ENCODE results near the gene SPOP.

SPOP gene

DNA sequence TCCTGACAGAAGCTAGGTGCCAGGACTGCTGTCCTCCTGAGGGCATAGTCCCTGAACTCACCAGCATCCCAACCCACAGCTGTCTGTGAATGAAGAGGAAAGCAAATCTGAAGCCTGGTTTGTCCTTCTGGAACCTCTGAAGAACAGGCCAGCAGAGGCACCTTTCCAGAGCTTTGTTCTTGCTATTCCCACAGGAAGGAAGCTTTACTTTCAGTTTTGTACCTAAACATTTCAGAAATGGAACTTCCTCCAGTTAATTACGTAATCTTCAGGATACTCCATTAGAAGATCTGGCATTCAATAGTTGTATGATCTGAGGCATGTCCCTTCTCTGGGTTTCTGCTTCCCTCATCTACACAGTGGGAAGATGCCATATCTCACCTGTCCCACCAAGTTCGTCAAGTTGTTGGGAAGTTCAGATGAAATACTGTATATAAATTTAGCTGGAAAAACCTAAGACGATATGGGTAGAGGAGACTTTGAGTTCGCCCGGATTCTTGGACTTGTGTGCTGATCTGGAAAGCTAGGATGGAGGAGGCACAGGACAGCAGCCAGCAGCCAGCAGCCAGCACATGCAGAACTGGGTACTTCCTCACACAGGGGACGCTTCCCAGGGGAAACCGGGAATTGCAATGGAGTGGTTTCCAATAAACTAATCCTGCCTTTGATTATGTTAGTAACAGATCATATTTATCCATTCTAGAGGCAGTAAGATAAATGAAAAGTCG, 79.8 kb downstream of the SPOP start:
- no peak for DNase-seq (ENCODE audit: low read depth)
- TF ChIP-seq, protein P1, sequence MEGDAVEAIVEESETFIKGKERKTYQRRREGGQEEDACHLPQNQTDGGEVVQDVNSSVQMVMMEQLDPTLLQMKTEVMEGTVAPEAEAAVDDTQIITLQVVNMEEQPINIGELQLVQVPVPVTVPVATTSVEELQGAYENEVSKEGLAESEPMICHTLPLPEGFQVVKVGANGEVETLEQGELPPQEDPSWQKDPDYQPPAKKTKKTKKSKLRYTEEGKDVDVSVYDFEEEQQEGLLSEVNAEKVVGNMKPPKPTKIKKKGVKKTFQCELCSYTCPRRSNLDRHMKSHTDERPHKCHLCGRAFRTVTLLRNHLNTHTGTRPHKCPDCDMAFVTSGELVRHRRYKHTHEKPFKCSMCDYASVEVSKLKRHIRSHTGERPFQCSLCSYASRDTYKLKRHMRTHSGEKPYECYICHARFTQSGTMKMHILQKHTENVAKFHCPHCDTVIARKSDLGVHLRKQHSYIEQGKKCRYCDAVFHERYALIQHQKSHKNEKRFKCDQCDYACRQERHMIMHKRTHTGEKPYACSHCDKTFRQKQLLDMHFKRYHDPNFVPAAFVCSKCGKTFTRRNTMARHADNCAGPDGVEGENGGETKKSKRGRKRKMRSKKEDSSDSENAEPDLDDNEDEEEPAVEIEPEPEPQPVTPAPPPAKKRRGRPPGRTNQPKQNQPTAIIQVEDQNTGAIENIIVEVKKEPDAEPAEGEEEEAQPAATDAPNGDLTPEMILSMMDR (IDR thresholded peaks at IDR 0.05; ENCODE audit: control insufficient read depth, extremely low read depth, insufficient read depth): no peak
- no peak overlapping the region for H3K4me3 ChIP-seq (ENCODE audit: low read depth, low read length)

DNA sequence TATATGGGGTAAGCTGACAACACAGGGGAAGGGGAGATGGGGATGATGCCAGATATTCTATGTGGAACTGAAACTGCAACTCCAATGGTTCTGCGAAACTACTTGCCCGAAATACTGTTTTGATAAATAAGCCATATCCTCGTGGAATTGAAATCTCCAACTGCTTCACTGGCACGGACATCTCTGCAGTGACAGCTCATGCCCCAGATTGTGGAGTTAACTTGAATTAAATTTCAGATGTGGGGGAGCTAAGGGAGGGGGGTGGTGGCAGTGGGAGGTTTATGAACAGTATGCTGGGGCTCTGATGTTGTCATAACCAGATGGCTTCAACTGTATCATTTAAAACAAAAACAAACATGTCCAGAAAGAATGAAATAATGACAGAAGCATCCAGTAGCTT, 80.5 kb downstream of the SPOP start:
- TF ChIP-seq, protein P1 (IDR thresholded peaks at IDR 0.05; ENCODE audit: control insufficient read depth, extremely low read depth, insufficient read depth): no peak
- DNase-seq (ENCODE audit: low read depth): no peak
- no peak overlapping the region for H3K4me3 ChIP-seq (ENCODE audit: low read depth, low read length)

DNA sequence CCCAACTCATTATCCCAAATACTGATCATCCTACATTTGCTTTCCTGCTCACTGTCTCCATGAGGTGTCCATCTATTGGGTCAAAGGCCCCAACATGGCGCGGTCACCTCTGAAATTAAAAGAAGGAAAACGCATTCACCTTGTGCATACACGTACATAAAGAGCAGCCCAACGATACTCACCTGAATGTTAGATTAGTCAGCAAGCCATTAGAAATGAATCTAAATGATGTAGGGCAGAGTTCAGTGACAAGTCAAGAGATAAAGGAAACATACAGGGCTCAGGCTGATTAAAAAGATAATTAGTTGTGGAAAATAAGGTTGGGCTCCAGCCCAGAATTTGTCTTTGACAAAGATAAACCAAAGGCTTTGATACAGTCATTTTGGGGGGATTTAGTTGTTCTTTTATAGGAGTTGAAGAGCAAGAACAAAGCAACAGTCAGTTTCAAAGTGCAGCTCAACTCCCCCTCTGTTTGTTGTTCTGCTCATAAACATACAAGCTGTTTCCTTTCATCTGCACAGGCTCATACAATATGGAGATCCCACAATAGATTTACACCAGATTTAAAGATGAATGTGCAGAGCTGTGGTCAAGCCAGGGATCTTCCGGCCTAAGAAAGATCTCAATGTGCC, 81.2 kb downstream of the SPOP start:
- TF ChIP-seq, protein P1 (IDR thresholded peaks at IDR 0.05; ENCODE audit: control insufficient read depth, extremely low read depth, insufficient read depth): no peak
- no peak for DNase-seq (ENCODE audit: low read depth)
- H3K4me3 ChIP-seq (ENCODE audit: low read depth, low read length): no peak overlapping the region

DNA sequence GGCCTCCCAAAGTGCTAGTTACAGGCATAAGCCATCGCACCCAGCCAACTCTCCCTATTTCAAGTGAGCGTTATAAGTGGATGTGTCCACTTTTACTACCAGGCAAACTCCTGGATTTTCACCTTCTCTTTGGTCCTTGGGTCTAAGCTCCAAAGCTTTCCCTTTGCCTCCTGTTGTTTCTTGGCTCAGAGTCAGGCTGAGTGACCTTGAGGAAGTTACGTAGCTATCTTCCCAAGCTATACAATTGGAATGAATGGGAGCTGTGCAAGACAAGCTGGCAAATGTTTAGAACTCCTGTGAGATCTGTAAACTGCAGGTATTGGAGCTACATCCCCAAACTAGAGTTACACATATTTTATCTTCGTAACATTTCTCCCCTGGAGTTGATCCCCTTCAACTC, 81.9 kb downstream of the SPOP start:
- DNase-seq (ENCODE audit: low read depth): no peak
- TF ChIP-seq, protein P1 (IDR thresholded peaks at IDR 0.05; ENCODE audit: control insufficient read depth, extremely low read depth, insufficient read depth): no peak
- H3K4me3 ChIP-seq (ENCODE audit: low read depth, low read length): no peak overlapping the region

DNA sequence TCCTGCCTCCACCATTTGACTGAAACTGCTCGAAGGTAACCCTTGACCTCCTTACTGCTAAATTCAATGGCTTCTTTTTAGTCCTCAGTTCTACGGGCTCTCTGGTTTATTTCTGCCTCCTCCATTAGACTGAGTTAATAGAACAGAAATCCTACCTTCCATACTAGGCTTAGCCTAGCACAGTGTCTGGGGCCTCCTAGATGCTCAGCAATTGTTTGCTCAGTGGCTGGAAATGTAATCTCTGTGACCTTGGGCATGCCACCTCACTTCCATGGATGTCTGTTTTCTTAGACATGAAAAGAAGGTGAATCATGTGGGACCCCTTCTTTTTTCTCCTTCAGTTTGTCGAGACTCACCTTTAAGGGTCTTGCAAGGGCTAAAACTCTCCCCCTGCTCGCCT, 82.6 kb downstream of the SPOP start:
- H3K4me3 ChIP-seq (ENCODE audit: low read depth, low read length): no peak overlapping the region
- DNase-seq (ENCODE audit: low read depth): no peak
- TF ChIP-seq, protein P1 (IDR thresholded peaks at IDR 0.05; ENCODE audit: control insufficient read depth, extremely low read depth, insufficient read depth): no peak

DNA sequence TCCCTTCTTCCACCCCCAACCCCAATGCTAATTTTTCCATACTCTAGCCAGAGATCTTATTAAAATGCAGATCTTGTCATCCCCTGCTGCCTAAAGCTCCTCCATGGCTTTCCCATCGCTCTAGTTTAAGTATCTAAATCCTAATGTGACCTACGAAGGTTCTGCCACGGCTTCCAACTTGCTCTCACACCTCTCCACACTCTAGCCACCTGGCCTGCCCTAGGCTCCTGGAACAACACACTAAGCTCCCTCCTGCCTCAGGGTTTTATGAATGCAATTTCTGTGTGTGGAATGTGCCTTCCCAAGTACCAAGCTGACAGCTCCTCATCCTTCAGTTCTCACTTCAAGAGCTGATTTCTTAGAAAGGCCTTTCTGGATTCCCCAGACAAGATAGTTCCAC, 85.6 kb downstream of the SPOP start:
- H3K4me3 ChIP-seq (ENCODE audit: low read depth, low read length): no peak overlapping the region
- DNase-seq (ENCODE audit: low read depth): no peak
- TF ChIP-seq, protein P1 (IDR thresholded peaks at IDR 0.05; ENCODE audit: control insufficient read depth, extremely low read depth, insufficient read depth): no peak

Data from LNCaP clone FGC (cell line).